Mesothelial cell of epicardium (in vitro differentiated cells): ENCODE results near the gene SMURF2. TPM values are rescaled to one million over a fixed set of nuclear protein-coding genes. Genes with fewer than 3 reads are reported as not detected.
A peak's percentile ranks its signal among the peaks of the same experiment; 100 is the strongest.
"Not testable (repeated sequence)": the region's sequence is repeated elsewhere in the genome, so short reads cannot be mapped to it uniquely, and the experiment has no call there.

Experiments
- DNase-seq, 2 experiments: peaks; one replicate each; pipeline ENCODE4 v3.0.0; 2021; ENCODE audit warnings: low spot score in 2 of 2; ENCODE audit not compliant: unreplicated experiment in 2 of 2
- H3K27ac Mint-ChIP-seq: 2 replicates; pipeline ENCODE4 v1.8.0; 2021; ENCODE audit warnings: mixed read lengths
- H3K27me3 Mint-ChIP-seq: 2 replicates; pipeline ENCODE4 v1.8.0; 2021; ENCODE audit warnings: low read depth, mixed read lengths
- H3K36me3 Mint-ChIP-seq: 2 replicates; pipeline ENCODE4 v1.8.0; 2021; ENCODE audit warnings: mixed read lengths
- H3K4me1 Mint-ChIP-seq: 2 replicates; pipeline ENCODE4 v1.8.0; 2021; ENCODE audit warnings: mixed read lengths
- H3K4me3 Mint-ChIP-seq: 2 replicates; pipeline ENCODE4 v1.8.0; 2021; ENCODE audit warnings: mild to moderate bottlenecking, moderate library complexity, mixed read lengths
- H3K9me3 Mint-ChIP-seq: 2 replicates; pipeline ENCODE4 v1.8.0; 2021; ENCODE audit warnings: mixed read lengths
- total RNA-seq: library from RNA; stranded (reverse); gene quantifications from 3 replicates; pipeline ENCODE4 v1.2.1, GENCODE V29; 2021
- TF ChIP-seq, protein P1 (sequence below): fragments of 200-600 bp; sonication (generic); IDR thresholded peaks from one replicate; pipeline ENCODE4 v1.5.0; 2021; ENCODE audit warnings: antibody characterized with exemption; ENCODE audit not compliant: unreplicated experiment

The SMURF2 gene
- total RNA-seq, 1 donor from 2014 or later, result 41.2 TPM

DNA sequence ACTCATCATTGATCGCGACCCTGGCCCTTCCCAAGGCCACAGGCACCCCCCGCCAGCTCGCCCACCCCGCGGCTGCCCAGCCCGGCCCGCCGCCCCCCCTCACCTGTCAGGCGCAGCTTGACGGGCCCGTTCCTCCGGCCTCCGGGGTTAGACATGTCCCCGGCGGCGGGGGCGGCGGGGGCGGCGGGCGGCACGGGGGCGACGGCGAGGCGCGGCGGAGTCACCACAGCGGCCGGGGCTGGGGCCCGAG lies 456 bp downstream of the SMURF2 start:
- Mint-ChIP-seq H3K27ac (peak overlapping the region; percentile 94), H3K4me3 (peak overlapping the region; percentile 99), H3K27me3 (no peaks in the 10 kb centered on the region)

DNA sequence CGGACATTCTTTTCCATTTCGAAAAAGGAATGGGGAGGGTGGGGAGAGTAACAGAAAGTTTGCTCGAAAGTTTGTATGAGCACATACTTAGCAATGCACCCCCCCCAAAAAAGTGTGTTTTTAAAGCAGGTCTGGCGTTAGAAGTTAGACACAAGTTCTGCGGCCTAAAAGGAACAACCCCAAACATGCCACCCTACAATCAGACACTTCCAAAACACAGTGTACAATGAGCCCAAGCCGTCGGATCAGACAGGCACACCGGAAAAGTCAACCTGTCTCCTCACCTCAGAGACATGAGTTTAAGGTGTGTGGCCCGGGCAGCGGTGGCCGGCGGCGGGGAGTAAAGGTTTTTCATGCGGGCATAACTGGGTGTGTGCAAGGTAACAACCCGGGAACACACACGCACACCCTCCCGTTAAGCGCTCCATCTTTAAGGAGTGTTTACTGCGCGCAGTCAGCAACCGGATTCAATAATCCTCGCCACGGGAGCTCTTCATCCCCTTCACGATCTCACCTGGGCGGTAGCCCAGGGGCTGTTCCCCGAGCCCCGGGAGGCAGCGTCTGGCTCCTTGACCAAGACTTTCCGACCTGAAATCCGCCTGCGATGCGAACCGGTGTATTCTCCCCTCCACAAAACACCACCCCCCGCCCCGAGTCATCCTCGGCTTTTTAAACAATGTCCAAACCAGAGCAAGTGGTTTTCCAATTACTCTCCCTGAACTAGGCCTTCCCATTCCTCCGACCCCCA lies 955 bp downstream of the SMURF2 start:
- not testable (repeated sequence) for H3K9me3 Mint-ChIP-seq, H3K27me3 Mint-ChIP-seq, H3K36me3 Mint-ChIP-seq
- Mint-ChIP-seq H3K4me1 (peaks cover 27% of the 10 kb centered on the region), H3K4me3 (peak overlapping the region; percentile 99), H3K27ac (peak overlapping the region; percentile 94)
- DNase-seq, result peak in 1 of 2 experiments; percentile 40

More for the DNA sequence above, 456 bp downstream of the SMURF2 start:
- Mint-ChIP-seq H3K36me3 (peaks cover 5% of the 10 kb centered on the region), H3K9me3 (no peaks in the 10 kb centered on the region), H3K4me1 (peaks cover 27% of the 10 kb centered on the region)
- no peak for DNase-seq
- TF ChIP-seq, protein P1, sequence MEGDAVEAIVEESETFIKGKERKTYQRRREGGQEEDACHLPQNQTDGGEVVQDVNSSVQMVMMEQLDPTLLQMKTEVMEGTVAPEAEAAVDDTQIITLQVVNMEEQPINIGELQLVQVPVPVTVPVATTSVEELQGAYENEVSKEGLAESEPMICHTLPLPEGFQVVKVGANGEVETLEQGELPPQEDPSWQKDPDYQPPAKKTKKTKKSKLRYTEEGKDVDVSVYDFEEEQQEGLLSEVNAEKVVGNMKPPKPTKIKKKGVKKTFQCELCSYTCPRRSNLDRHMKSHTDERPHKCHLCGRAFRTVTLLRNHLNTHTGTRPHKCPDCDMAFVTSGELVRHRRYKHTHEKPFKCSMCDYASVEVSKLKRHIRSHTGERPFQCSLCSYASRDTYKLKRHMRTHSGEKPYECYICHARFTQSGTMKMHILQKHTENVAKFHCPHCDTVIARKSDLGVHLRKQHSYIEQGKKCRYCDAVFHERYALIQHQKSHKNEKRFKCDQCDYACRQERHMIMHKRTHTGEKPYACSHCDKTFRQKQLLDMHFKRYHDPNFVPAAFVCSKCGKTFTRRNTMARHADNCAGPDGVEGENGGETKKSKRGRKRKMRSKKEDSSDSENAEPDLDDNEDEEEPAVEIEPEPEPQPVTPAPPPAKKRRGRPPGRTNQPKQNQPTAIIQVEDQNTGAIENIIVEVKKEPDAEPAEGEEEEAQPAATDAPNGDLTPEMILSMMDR, result no peak

DNA sequence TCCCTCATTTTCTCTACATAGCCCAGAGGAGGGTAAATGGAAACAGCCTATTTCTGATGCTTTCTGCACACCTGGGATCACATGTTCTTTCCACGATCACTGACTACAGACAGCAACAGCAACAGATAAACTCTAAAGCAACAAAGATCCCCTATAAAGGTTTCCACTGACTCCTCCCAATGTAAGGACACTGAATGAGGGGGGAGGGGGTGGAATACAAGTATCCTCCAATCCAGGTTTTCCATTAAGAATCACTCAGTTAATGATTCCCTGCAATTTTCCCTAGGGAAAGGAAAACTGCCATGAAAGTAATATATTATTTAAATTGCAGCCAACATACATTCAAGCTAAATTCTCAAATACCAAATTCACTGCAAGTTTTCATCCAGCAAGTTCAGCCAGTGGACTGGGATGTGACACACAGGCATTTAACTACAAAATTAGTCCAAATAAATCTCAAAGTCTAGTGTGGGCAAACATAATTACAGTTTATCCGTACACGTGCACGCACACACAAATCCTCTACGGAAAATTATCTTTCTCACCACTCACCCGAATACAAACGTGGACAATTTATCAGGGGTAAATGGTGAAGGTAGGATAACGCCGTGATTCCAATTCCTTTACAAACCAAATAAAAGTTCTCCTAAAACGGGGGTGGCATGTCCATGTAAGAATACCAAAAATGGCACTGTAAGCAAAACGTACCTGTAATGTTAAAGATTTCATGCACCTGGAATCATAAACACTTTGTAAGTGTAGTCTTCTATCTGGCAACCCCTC lies 1.7 kb downstream of the SMURF2 start:
- not testable (repeated sequence) for H3K9me3 Mint-ChIP-seq, H3K36me3 Mint-ChIP-seq, DNase-seq, H3K27me3 Mint-ChIP-seq
- peak overlapping the region; percentile 99 for H3K4me3 Mint-ChIP-seq
- peaks cover 27% of the 10 kb centered on the region for H3K4me1 Mint-ChIP-seq
- peak overlapping the region; percentile 94 for H3K27ac Mint-ChIP-seq

DNA sequence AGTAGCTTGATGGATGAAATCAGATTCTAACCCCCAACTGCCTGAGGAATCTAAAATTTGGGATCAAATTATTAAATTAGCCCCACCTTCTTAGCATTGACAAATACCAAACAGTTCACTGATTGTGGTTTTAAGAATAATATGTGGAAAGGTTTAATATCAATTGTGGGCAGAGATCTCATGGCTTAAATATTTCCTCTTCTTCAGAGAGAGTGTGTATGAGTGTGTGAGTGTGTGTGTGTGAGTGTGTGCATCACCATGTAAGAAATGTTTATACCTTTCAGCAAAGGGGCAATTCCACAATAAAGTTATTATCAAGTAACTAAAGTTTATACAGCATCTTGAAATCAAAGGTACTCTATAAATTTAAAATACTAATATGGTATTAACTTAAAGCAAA lies 3.2 kb downstream of the SMURF2 start:
- Mint-ChIP-seq H3K27me3 (no peaks in the 10 kb centered on the region), H3K36me3 (peaks cover 9% of the 10 kb centered on the region), H3K27ac (peak overlapping the region; percentile 1), H3K4me1 (peaks cover 27% of the 10 kb centered on the region), H3K9me3 (peaks cover 5% of the 10 kb centered on the region), H3K4me3 (no peak overlapping the region)
- TF ChIP-seq, protein P1, result no peak
- no peak for DNase-seq

DNA sequence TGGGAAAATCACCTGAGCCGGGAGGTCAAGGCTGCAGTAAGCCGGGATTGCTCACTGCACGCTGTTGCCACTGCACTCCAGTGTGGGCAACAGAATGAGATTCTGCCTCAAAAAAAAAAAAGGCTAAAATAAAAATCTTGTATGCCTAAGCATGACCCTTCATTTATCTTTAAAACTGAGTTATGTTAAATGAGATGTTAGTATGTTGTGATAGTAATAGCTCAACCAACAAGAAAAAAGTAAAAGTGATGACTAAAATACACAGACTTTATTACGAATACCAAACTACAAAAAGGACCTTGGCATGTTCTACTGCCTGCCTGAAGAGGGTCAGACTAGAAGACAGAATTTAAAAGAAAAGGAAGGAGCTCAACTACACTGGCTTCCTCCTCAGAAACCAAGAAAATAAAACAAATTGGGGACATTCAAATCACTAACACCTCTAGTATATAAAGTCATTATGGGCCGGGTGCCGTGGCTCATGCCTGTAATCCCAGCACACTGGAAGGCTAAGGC lies 4.4 kb downstream of the SMURF2 start:
- Mint-ChIP-seq H3K9me3 (peaks cover 5% of the 10 kb centered on the region), H3K4me3 (no peak overlapping the region), H3K27me3 (no peaks in the 10 kb centered on the region), H3K27ac (peak overlapping the region; percentile 17), H3K36me3 (peaks cover 9% of the 10 kb centered on the region), H3K4me1 (peaks cover 31% of the 10 kb centered on the region)
- TF ChIP-seq, protein P1, result no peak
- DNase-seq, result no peak

DNA sequence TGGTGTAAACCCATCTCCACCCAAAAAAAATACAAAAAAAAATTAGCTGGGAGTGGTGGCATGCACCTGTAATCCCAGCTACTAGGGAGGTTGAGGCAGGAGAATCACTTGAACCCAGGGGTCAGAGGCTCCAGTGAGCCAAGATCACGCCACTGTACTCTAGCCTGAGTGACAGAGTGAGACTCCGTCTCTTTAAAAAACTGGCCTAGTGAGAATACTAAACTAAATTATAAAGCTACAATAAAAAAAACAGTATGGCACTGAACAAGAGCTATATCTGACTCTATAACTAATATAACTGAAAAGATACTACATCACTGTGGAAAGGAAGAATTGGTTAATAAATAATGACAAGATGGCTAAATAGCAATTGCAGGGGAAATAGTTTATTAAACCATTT lies 6.4 kb downstream of the SMURF2 start:
- H3K4me1 Mint-ChIP-seq, result peaks cover 26% of the 10 kb centered on the region
- H3K9me3 Mint-ChIP-seq, result peaks cover 5% of the 10 kb centered on the region
- H3K4me3 Mint-ChIP-seq, result no peak overlapping the region

More for the DNA sequence above, 6.4 kb downstream of the SMURF2 start:
- TF ChIP-seq, protein P1, result no peak
- DNase-seq, result no peak
- Mint-ChIP-seq H3K36me3 (peaks cover 9% of the 10 kb centered on the region), H3K27me3 (no peaks in the 10 kb centered on the region), H3K27ac (no peak overlapping the region)
